NCI-H2227 treated with DMSO at 0.1 percent for 48 hours (cell line): ENCODE measurements around the gene ZNF630.
"Not testable (repeated sequence)": the region's sequence is repeated elsewhere in the genome, so short reads cannot be mapped to it uniquely, and the experiment has no call there.

ENCODE experiments used
- DNase-seq: peaks from one replicate; lab custom pipeline; 2025; lab: John Stamatoyannopoulos, UW

ZNF630 gene

GRCh38 chrX:48030237-48030636, 41.2 kb downstream of the ZNF630 start:
- DNase-seq, result no peak

- DNase-seq, result no peak
Measured at GRCh38 chrX:48028091-48028490, 43.3 kb downstream of the ZNF630 start.

GRCh38 chrX:48027545-48027944, 43.9 kb downstream of the ZNF630 start:
- not testable (repeated sequence) for DNase-seq

- peak; percentile 60 for DNase-seq
Measured at GRCh38 chrX:48025561-48025960, 45.9 kb downstream of the ZNF630 start.

GRCh38 chrX:48022738-48023137, 48.7 kb downstream of the ZNF630 start:
- DNase-seq, result no peak

GRCh38 chrX:48022100-48022499, 49.3 kb downstream of the ZNF630 start:
- DNase-seq, result no peak

- peak; percentile 98 for DNase-seq
Measured at GRCh38 chrX:48021026-48021900, 50.2 kb downstream of the ZNF630 start.

- not testable (repeated sequence) for DNase-seq
Measured at GRCh38 chrX:48020472-48020871, 51.0 kb downstream of the ZNF630 start.

GRCh38 chrX:48019892-48020291, 51.5 kb downstream of the ZNF630 start:
- DNase-seq, result not testable (repeated sequence)

- not testable (repeated sequence) for DNase-seq
Measured at GRCh38 chrX:48016583-48017310, 54.7 kb downstream of the ZNF630 start.

- not testable (repeated sequence) for DNase-seq
Measured at GRCh38 chrX:48009445-48009960, 61.9 kb downstream of the ZNF630 start.
